Measurements from ENCODE around the gene PRXL2A. TPM values are rescaled to one million over a fixed set of nuclear protein-coding genes. Genes with fewer than 3 reads are reported as not detected.
"Not testable (repeated sequence)": the region's sequence is repeated elsewhere in the genome, so short reads cannot be mapped to it uniquely, and the experiment has no call there.

PRXL2A gene
- total RNA-seq, 4 donors from 2014 or later, result 65.1 to 106 (median 89.0) TPM

GRCh38 chr10:80476685-80477084 lies 68.3 kb downstream of the PRXL2A start:
- intact Hi-C loops (cut with DNase I; ENCODE audit: low total_unique reads), result no loop called here
- no peak overlapping the region for H3K4me3 ChIP-seq (ENCODE audit: low read depth, poor library complexity, severe bottlenecking)
- WGBS, 2 donors, result 88 to 93% methylated on average over 1 of the region's 1 CpG
- TF ChIP-seq CTCF (IDR thresholded peaks at IDR 0.05) (no peak), POLR2A (IDR thresholded peaks at IDR 0.05) (no peak)
- peak in 1 of 2 donors; percentile 32 for DNase-seq (ENCODE audit: low spot score in 2 of 2)

DNA sequence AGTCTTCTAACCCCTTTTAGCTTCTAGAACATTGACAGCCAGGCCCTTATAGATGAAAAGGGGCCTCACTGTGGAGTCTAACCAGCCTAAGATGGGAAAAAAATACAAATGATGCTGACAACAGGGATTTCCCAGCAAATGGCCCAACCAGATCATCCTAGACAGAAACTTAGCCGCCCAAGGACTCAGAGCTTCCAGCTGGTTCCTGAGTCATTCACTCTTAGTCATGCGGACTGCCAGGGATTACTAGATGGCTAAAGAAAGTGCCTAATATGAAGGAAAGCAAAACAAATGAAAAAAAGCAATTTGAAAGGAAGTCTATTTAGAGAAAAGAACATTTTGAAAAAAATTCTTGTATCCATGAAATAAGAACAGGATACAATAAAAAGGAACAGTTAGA lies 69.5 kb downstream of the PRXL2A start:
- DNase-seq (ENCODE audit: low spot score in 2 of 2), result peak in 1 of 2 donors; percentile 20
- TF ChIP-seq CTCF (IDR thresholded peaks at IDR 0.05) (no peak), POLR2A (IDR thresholded peaks at IDR 0.05) (no peak)
- H3K4me3 ChIP-seq (ENCODE audit: low read depth, poor library complexity, severe bottlenecking), result no peak overlapping the region
- intact Hi-C loops (cut with DNase I; ENCODE audit: low total_unique reads), result no loop called here
- WGBS, 2 donors, result 55 to 68% methylated on average over 2 of the region's 2 CpGs

DNA sequence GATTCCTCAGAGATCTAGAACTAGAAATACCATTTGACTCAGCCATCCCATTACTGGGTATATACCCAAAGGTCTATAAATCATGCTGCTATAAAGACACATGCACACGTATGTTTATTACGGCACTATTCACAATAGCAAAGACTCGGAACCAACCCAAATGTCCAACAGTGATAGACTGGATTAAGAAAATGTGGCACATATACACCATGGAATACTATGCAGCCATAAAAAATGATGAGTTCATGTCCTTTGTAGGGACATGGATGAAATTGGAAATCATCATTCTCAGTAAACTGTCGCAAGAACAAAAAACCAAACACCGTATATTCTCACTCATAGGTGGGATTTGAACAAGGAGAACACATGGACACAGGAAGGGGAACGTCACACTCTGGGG lies 72.0 kb downstream of the PRXL2A start:
- DNase-seq (ENCODE audit: low spot score in 2 of 2); intact Hi-C loops (cut with DNase I; ENCODE audit: low total_unique reads); H3K4me3 ChIP-seq (ENCODE audit: low read depth, poor library complexity, severe bottlenecking): not testable (repeated sequence)
- WGBS, 2 donors, result 96 to 98% methylated on average over 6 of the region's 6 CpGs

DNA sequence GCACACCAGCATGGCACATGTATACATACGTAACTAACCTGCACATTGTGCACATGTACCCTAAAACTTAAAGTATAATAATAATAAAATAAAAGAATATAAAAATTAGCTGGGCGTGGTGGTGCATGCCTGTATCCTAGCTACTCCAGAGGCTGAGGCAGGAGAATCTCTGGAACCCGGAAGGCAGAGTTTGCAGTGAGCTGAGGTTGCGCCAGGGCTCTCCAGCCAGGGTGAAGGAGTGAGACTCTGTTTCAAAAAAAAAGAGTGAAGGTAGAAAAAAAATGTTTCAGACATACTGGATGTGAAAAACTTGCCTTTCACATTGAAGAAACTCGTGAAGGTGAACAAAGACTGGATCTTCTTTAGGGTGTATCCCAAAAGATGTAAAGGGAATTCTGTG lies 72.5 kb downstream of the PRXL2A start:
- 70 to 94% methylated on average over 5 of the region's 5 CpGs for WGBS, 2 donors
- peak in 1 of 2 donors; percentile 36 for DNase-seq (ENCODE audit: low spot score in 2 of 2)
- TF ChIP-seq CTCF (IDR thresholded peaks at IDR 0.05), result no peak
- no peak for TF ChIP-seq POLR2A (IDR thresholded peaks at IDR 0.05)
- intact Hi-C loops (cut with DNase I; ENCODE audit: low total_unique reads), result no loop called here
- no peak overlapping the region for H3K4me3 ChIP-seq (ENCODE audit: low read depth, poor library complexity, severe bottlenecking)

GRCh38 chr10:80484243-80484642 lies 75.9 kb downstream of the PRXL2A start:
- intact Hi-C loops (cut with DNase I; ENCODE audit: low total_unique reads), result no loop called here
- no peak overlapping the region for H3K4me3 ChIP-seq (ENCODE audit: low read depth, poor library complexity, severe bottlenecking)
- WGBS, 2 donors, result 34 to 35% methylated on average over 6 of the region's 6 CpGs
- peak; percentile 16 to 81 for DNase-seq (ENCODE audit: low spot score in 2 of 2)
- no peak for TF ChIP-seq CTCF (IDR thresholded peaks at IDR 0.05)
- TF ChIP-seq POLR2A (IDR thresholded peaks at IDR 0.05), result no peak

DNA sequence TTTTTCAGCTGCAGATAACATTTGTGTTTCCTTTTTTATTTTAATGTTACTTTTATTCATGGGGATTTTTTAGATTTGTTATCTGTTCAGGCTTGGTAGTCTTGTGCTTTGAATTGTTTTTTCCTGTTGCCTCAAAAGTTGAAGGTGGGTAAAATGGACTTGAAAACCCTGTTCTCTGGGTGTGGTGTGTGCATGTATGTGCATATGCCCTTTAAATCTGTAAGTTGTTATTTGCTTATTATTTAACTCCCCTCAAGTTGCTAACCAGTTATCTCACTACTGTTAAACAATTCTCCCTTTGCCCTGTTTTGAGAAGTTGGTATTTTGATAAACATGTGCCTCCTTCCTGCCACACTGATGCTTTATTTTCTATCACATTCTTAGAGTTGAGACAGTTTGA lies 76.3 kb downstream of the PRXL2A start:
- H3K4me3 ChIP-seq (ENCODE audit: low read depth, poor library complexity, severe bottlenecking), result no peak overlapping the region
- DNase-seq (ENCODE audit: low spot score in 2 of 2), result no peak
- intact Hi-C loops (cut with DNase I; ENCODE audit: low total_unique reads), result no loop called here
- TF ChIP-seq CTCF (IDR thresholded peaks at IDR 0.05) (no peak), POLR2A (IDR thresholded peaks at IDR 0.05) (no peak)

All from lower leg skin (tissue), 4 donors.